IMR-90 (cell line): ENCODE measurements around the gene RNF224. TPM values are rescaled to one million over a fixed set of nuclear protein-coding genes. Genes with fewer than 3 reads are reported as not detected.

Source experiments
- ATAC-seq: fragments of 200-7000 bp; cut with Tn5 transposase; 2 replicates; pipeline ENCODE4 v1.9.1; 2020; ENCODE audit warnings: low read depth, mild to moderate bottlenecking, moderate library complexity
- BruUV-seq: library from RNA; stranded (reverse); fragments of 400-500 nt; replicated peaks from 2 replicates; lab custom pipeline; 2021; lab: Mats Ljungman, UMichigan
- CTCF ChIA-PET: fragments of 300-600 bp; formaldehyde crosslinking; extraction: SDS; loops from one replicate; lab custom pipeline; 2021; ENCODE audit warnings: antibody characterized with exemption; lab: Yijun Ruan, JAX
- POLR2A ChIA-PET: fragments of 300-600 bp; sonication (Branson Sonifier 250); formaldehyde crosslinking; loops from one replicate; lab custom pipeline; 2022; ENCODE audit warnings: antibody characterized with exemption; ENCODE audit not compliant: unreplicated experiment; lab: Charles Lee
- DNase-seq: peaks from one replicate; pipeline ENCODE4 v3.0.0; 2013
- H2AFZ ChIP-seq: replicated peaks from 2 replicates; pipeline ENCODE3; 2013; ENCODE audit warnings: low read length, mild to moderate bottlenecking; ENCODE audit not compliant: poor library complexity
- H2AK5ac ChIP-seq: 2 replicates; pipeline ENCODE4 v1.6.1; 2013; ENCODE audit warnings: low read depth, low read length, inconsistent platforms
- H2AK9ac ChIP-seq: replicated peaks from 2 replicates; pipeline ENCODE3; 2013; ENCODE audit warnings: mild to moderate bottlenecking, low read depth, low read length, moderate library complexity; ENCODE audit not compliant: poor library complexity
- H2BK120ac ChIP-seq: 2 replicates; pipeline ENCODE4 v1.6.1; 2013; ENCODE audit warnings: low read depth, low read length, inconsistent platforms
- H2BK15ac ChIP-seq: 3 replicates; pipeline ENCODE4 v1.6.1; 2013; ENCODE audit warnings: low read depth, low read length, inconsistent platforms
- H2BK20ac ChIP-seq: 2 replicates; pipeline ENCODE4 v1.6.1; 2013; ENCODE audit warnings: low read depth, mild to moderate bottlenecking, inconsistent platforms, low read length, moderate library complexity
- H2BK5ac ChIP-seq: 2 replicates; pipeline ENCODE4 v1.6.1; 2013; ENCODE audit warnings: mild to moderate bottlenecking, low read depth, low read length, inconsistent platforms; ENCODE audit not compliant: poor library complexity, severe bottlenecking
- H3K14ac ChIP-seq: replicated peaks from 2 replicates; pipeline ENCODE4 v1.6.1; 2013; ENCODE audit warnings: low read depth, low read length, inconsistent platforms
- H3K18ac ChIP-seq: 2 replicates; pipeline ENCODE4 v1.6.1; 2013; ENCODE audit warnings: low read depth, low read length, control low read depth
- H3K23ac ChIP-seq: 2 replicates; pipeline ENCODE4 v1.6.1; 2013; ENCODE audit warnings: low read depth, low read length, inconsistent platforms
- H3K27ac ChIP-seq: 2 replicates; pipeline ENCODE4 v1.5.1; 2013; ENCODE audit warnings: mild to moderate bottlenecking, control low read depth, low read length; ENCODE audit not compliant: insufficient read depth
- H3K27me3 ChIP-seq: 2 replicates; pipeline ENCODE4 v1.6.1; 2013; ENCODE audit warnings: low read length; ENCODE audit not compliant: control insufficient read depth, insufficient read depth
- H3K36me3 ChIP-seq: 2 replicates; pipeline ENCODE4 v1.6.1; 2013; ENCODE audit warnings: low read length, mixed read lengths; ENCODE audit not compliant: control insufficient read depth, insufficient read depth
- H3K4ac ChIP-seq: 2 replicates; pipeline ENCODE4 v1.6.1; 2013; ENCODE audit warnings: low read depth, low read length, inconsistent platforms
- H3K4me1 ChIP-seq: 2 replicates; pipeline ENCODE4 v1.6.1; 2013; ENCODE audit warnings: low read length, mixed read lengths; ENCODE audit not compliant: control insufficient read depth, insufficient read depth
- H3K4me2 ChIP-seq: 2 replicates; pipeline ENCODE4 v1.6.1; 2013; ENCODE audit warnings: low read depth, mild to moderate bottlenecking, control low read depth, low read length, moderate library complexity
- H3K4me3 ChIP-seq: 2 replicates; pipeline ENCODE4 v1.5.1; 2013; ENCODE audit warnings: low read depth, mild to moderate bottlenecking, control low read depth, low read length, moderate library complexity; ENCODE audit not compliant: insufficient read depth
- H3K56ac ChIP-seq: 2 replicates; pipeline ENCODE4 v1.6.1; 2013; ENCODE audit warnings: low read length, inconsistent platforms; ENCODE audit not compliant: insufficient read depth; ENCODE audit errors: extremely low read depth
- H3K79me1 ChIP-seq, 2 experiments: 2 replicates each; pipeline ENCODE4 v1.6.1; 2013; ENCODE audit warnings: low read length in 2 of 2, inconsistent platforms in 1 of 2, low read depth in 1 of 2
- H3K9ac ChIP-seq: 2 replicates; pipeline ENCODE4 v1.6.1; 2013; ENCODE audit warnings: low read depth, low read length, control low read depth
- H3K9me1 ChIP-seq: 2 replicates; pipeline ENCODE4 v1.6.1; 2013; ENCODE audit warnings: low read length, inconsistent platforms; ENCODE audit not compliant: insufficient read depth
- H3K9me3 ChIP-seq: 2 replicates; pipeline ENCODE4 v1.6.1; 2013; ENCODE audit warnings: low read length; ENCODE audit not compliant: control insufficient read depth, insufficient read depth
- H4K20me1 ChIP-seq: 2 replicates; pipeline ENCODE4 v1.6.1; 2013; ENCODE audit warnings: low read length, inconsistent platforms; ENCODE audit not compliant: insufficient read depth
- H4K5ac ChIP-seq: 2 replicates; pipeline ENCODE4 v1.6.1; 2013; ENCODE audit warnings: mild to moderate bottlenecking, low read depth, low read length, control low read depth
- H4K8ac ChIP-seq, 2 experiments: 2 replicates each; pipeline ENCODE4 v1.6.1; 2013; ENCODE audit warnings: low read depth in 2 of 2, low read length in 2 of 2, control low read depth in 1 of 2, inconsistent platforms in 1 of 2
- H4K91ac ChIP-seq: 2 replicates; pipeline ENCODE4 v1.6.1; 2013; ENCODE audit warnings: low read depth, low read length, inconsistent platforms; ENCODE audit not compliant: insufficient read depth
- CEBPB ChIP-seq: IDR thresholded peaks from 2 replicates; pipeline ENCODE4 v1.6.1; 2012; ENCODE audit warnings: low read depth, low read length, improper control_type of control experiment
- CHD1 ChIP-seq: IDR thresholded peaks from 2 replicates; pipeline ENCODE4 v1.6.1; 2012; ENCODE audit warnings: low read depth, low read length, improper control_type of control experiment
- FOS ChIP-seq: fragments of 150-350 bp; IDR thresholded peaks from 2 replicates; pipeline ENCODE4 v1.6.1; 2016; ENCODE audit warnings: low read depth, low read length
- MAFK ChIP-seq: IDR thresholded peaks from 2 replicates; pipeline ENCODE4 v1.6.1; 2012; ENCODE audit warnings: low read depth, low read length, improper control_type of control experiment
- POLR2A ChIP-seq: IDR thresholded peaks from 2 replicates; pipeline ENCODE4 v1.6.1; 2012; ENCODE audit warnings: mild to moderate bottlenecking, low read depth, low read length
- RAD21 ChIP-seq: IDR thresholded peaks from 2 replicates; pipeline ENCODE4 v1.6.1; 2012; ENCODE audit warnings: low read length, improper control_type of control experiment
- SMC3 ChIP-seq: fragments of 150-350 bp; IDR thresholded peaks from 2 replicates; pipeline ENCODE4 v1.6.1; 2016; ENCODE audit warnings: low read depth, mild to moderate bottlenecking, antibody characterized with exemption, low read length, moderate library complexity
- USF2 ChIP-seq: fragments of 150-350 bp; IDR thresholded peaks from 2 replicates; pipeline ENCODE4 v1.6.1; 2017; ENCODE audit warnings: mild to moderate bottlenecking, antibody characterized with exemption, low read length, low read depth
- WGBS, 2 experiments: methylation state at CpG; one replicate each; pipeline versions ENCODE4 v1.1.5 to v1.1.7; 2013; ENCODE audit warnings: missing lambda C conversion rate in 2 of 2; ENCODE audit not compliant: insufficient read length in 1 of 2; ENCODE audit errors: extremely low coverage in 2 of 2; 5-methylcytosine and 5-hydroxymethylcytosine counted together
- dilution Hi-C: fragments of 300-500 bp; cut with HindIII; formaldehyde crosslinking; loops from one replicate; pipeline ENCODE4 v1.14.3; 2018; ENCODE audit warnings: low sequenced_read_pairs; ENCODE audit not compliant: unreplicated experiment
- in situ Hi-C: fragments of 300-500 bp; cut with MboI; formaldehyde crosslinking; loops from 3 replicates; pipeline ENCODE4 v1.14.3; 2019; ENCODE audit warnings: low sequenced_read_pairs, inconsistent platforms, mixed read lengths
- intact Hi-C: fragments of 100-400 bp; cut with micrococcal nuclease; formaldehyde crosslinking; loops from 2 replicates; pipeline ENCODE4 v1.10.0; 2022
- polyA plus RNA-seq, 3 experiments: library from polyadenylated mRNA; depleted of rRNA; stranded (reverse); fragments of >200 nt; gene quantifications; 2 replicates each; pipeline ENCODE4 v1.2.3, GENCODE V29; 2012; ENCODE audit warnings: low replicate concordance in 1 of 3
- total RNA-seq: library from RNA; depleted of rRNA; stranded (reverse); fragments of >200 nt; gene quantifications from 2 replicates; pipeline ENCODE4 v1.2.3, GENCODE V29; 2012

The RNF224 gene
- total and polyA plus RNA-seq, 2 of the 4 experiments (the other 2 are of a cell fraction): not detected

DNA sequence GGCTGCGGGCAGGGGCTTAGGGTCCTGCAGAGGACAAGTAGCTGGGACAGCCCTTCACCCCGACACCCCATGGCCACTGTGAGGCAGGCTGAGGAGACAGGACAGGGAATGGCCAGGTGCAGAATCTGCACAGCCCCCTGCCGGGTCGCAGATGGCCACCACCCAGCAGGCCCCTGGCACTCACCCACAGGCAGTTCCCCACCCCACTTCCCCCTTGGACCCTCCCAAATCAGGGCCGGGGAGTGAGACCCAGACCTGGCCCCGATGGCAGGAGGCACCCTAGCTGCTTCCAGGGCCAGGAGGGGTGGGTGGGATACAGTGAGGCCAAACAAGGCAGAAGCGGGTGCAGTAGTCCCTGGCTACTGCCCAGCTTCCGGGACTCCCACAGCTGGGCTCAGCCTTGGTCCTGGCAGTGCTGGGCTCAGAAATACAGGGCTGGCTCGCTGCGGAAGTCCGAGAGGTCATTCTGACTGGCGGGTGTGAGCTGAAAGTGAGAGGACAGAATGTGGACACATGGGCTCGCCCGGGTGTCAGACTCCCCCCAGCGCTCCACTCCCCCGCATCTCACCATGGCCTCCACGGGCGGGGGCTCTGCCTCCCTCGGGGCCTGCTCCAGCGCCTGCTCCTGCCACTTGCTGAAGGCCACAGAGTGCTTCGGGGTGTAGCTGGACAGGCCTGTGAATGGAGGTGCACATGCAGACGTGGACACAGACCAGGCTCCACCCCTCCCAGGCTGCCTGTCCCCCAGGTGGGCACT is 35.4 kb upstream of the RNF224 start:
- Histone ChIP-seq H3K9ac (no peak overlapping the region), H3K9me3 (no peaks in the 10 kb centered on the region), H4K91ac (no peak overlapping the region), H3K18ac (no peak overlapping the region), H3K4me1 (peaks cover 16% of the 10 kb centered on the region), H3K4me2 (no peak overlapping the region), H3K14ac (no peak overlapping the region), H2BK120ac (no peak overlapping the region), H3K27me3 (no peaks in the 10 kb centered on the region), H3K79me1 (peaks cover 5 to 74% of the 10 kb centered on the region in 2 experiments), H3K27ac (no peak overlapping the region), H3K4me3 (no peak overlapping the region), H2AK5ac (no peak overlapping the region), H4K8ac (no peak overlapping the region), H2BK15ac (no peak overlapping the region), H2BK20ac (no peak overlapping the region), H2BK5ac (no peak overlapping the region), H4K20me1 (peaks cover 31% of the 10 kb centered on the region), H2AFZ (no peak overlapping the region), H3K36me3 (peaks cover 28% of the 10 kb centered on the region), H3K56ac (no peak overlapping the region), H3K4ac (no peak overlapping the region), H3K23ac (no peak overlapping the region), H3K9me1 (no peaks in the 10 kb centered on the region), H2AK9ac (no peak overlapping the region), H4K5ac (no peak overlapping the region)
- ATAC-seq (no peak), DNase-seq (no peak)
- whole genome bisulfite sequencing, 2 experiments: 87% methylated on average over 9 of the region's 22 CpGs; no CpG with 5 or more reads in 1 of the 2 experiments
- dilution Hi-C loops (no loop called here), in situ Hi-C loops (no loop called here), intact Hi-C loops (no loop called here)
- ChIA-PET POLR2A (no interaction called here), CTCF (no interaction called here)
- TF ChIP-seq SMC3: no peak
- no peak for TF ChIP-seq CHD1
- no peak for TF ChIP-seq FOS
- no peak for TF ChIP-seq MAFK
- no peak for TF ChIP-seq RAD21
- no peak for TF ChIP-seq USF2
- TF ChIP-seq POLR2A: no peak
- TF ChIP-seq CEBPB: no peak
- no TSS peak for BruUV-seq
